Measurements from ENCODE around the gene ATP6V0A4.
A peak's percentile ranks its signal among the peaks of the same experiment; 100 is the strongest.

DNA sequence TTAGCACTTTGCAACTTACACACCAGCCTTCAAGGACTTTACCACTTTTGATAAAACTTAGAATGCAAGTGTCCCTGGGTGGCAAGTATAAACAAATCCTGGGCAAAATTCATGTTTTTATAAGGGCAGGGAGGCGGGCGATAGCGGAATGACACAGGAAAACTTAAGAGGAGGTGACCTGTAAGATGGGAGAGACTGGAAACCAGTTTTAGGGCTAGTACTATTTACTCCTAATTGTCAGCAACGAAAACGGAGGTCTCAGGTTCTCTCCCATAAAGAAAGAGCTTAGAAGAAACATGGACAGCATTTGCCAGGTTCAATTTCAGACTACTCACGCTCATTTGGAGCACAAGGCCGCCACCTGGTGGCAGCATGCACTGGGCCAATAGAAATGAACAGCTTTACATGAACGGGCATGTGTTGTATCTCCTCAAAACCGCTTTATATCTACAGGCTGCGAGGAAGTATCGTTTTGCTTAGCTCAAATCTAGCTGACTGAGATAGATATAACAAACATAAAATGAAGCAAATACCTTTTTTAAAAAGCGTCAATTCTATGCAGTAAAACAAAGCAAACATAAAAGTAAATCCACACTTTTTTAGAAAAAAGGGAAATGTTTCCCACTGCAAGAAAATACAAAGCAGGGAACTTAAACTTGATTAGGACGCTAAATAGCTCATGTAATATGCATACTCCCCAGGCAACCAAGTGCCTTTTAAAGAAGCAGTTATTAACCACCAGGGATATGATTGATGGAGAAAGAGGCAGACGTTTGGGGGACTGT, 59.3 kb downstream of the ATP6V0A4 start:
- peak; percentile 99 for TF ChIP-seq CTCF (conservative IDR thresholded peaks at IDR 0.05)
- TF ChIP-seq EZH2 (IDR thresholded peaks at IDR 0.05; ENCODE audit: low read depth) = no peak
